ENCODE measurements around the gene PCDH15.

The PCDH15 gene

DNA sequence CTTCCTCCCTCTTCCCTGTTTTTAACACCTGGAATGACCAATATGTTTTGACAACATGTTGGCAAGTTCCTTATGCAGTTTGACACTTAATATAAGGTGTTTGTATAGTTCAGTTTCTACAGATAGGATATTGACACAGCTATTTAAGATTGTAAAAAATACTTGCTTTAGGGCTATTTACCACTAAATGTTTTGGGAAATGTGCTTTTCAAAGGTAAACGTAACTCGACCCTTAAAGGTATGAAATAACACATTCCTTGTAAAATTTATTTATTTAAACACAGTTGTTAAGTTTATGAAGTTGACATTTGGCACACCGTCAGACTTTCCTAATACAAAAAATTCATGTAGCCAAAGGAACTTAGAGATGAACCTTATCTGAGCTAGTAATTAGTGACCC is 817.6 kb downstream of the PCDH15 start:
- no peak overlapping the region for H3K4me3 ChIP-seq (ENCODE audit: low read depth, low read length)
- DNase-seq (ENCODE audit: low read depth): no peak
- TF ChIP-seq, protein P1, sequence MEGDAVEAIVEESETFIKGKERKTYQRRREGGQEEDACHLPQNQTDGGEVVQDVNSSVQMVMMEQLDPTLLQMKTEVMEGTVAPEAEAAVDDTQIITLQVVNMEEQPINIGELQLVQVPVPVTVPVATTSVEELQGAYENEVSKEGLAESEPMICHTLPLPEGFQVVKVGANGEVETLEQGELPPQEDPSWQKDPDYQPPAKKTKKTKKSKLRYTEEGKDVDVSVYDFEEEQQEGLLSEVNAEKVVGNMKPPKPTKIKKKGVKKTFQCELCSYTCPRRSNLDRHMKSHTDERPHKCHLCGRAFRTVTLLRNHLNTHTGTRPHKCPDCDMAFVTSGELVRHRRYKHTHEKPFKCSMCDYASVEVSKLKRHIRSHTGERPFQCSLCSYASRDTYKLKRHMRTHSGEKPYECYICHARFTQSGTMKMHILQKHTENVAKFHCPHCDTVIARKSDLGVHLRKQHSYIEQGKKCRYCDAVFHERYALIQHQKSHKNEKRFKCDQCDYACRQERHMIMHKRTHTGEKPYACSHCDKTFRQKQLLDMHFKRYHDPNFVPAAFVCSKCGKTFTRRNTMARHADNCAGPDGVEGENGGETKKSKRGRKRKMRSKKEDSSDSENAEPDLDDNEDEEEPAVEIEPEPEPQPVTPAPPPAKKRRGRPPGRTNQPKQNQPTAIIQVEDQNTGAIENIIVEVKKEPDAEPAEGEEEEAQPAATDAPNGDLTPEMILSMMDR (IDR thresholded peaks at IDR 0.05; ENCODE audit: low read depth, low read length, missing control alignments): no peak

DNA sequence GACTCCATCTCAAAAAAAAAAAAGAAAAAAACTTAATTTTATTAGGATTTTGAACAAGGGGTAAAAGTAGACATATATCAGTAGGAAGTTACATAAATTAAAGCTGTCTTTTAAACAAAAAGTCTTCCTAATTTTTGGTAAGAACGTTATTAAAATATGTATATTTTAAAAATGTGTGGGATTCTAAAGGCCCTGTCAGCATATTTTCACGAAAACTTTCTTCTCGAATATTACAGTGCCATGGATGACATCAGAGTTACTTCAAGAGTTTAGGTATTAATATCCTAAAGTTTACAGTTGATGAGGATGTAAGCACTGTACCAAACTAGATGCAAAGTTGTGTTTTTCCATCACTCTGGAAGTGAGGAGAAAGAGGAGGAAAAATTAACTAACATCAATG is 820.8 kb downstream of the PCDH15 start:
- TF ChIP-seq, protein P1 (IDR thresholded peaks at IDR 0.05; ENCODE audit: low read depth, low read length, missing control alignments): no peak
- DNase-seq (ENCODE audit: low read depth): no peak
- H3K4me3 ChIP-seq (ENCODE audit: low read depth, low read length): no peak overlapping the region

- TF ChIP-seq, protein P1 (IDR thresholded peaks at IDR 0.05; ENCODE audit: low read depth, low read length, missing control alignments): no peak
- no peak for DNase-seq (ENCODE audit: low read depth)
- H3K4me3 ChIP-seq (ENCODE audit: low read depth, low read length): no peak overlapping the region
Observed at GRCh38 chr10:53978301-53978700, 822.7 kb downstream of the PCDH15 start.

- no peak overlapping the region for H3K4me3 ChIP-seq (ENCODE audit: low read depth, low read length)
- no peak for DNase-seq (ENCODE audit: low read depth)
- TF ChIP-seq, protein P1 (IDR thresholded peaks at IDR 0.05; ENCODE audit: low read depth, low read length, missing control alignments): no peak
Observed at GRCh38 chr10:53977267-53977666, 823.8 kb downstream of the PCDH15 start.

DNA sequence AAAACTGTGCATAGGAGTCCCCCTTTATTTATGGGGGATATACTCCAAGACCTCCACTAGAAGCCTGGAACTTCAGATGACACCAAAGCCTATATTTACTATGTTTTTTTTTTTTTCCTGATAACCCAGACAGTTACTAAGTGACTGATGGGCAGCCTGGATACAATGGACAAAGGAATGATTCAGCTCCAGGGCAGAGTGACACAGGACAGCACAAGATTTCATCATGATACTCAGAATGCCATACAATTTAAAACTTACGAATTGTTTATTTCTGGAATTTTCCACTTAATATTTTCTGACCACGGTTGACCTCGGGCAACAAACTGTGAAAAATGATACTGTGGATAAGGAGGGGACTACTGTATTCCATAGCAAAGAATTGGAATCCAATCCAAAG is 843.6 kb downstream of the PCDH15 start:
- TF ChIP-seq, protein P1 (IDR thresholded peaks at IDR 0.05; ENCODE audit: low read depth, low read length, missing control alignments): no peak
- no peak for DNase-seq (ENCODE audit: low read depth)
- H3K4me3 ChIP-seq (ENCODE audit: low read depth, low read length): no peak overlapping the region

GRCh38 chr10:53955091-53955490 is 845.9 kb downstream of the PCDH15 start:
- no peak overlapping the region for H3K4me3 ChIP-seq (ENCODE audit: low read depth, low read length)
- TF ChIP-seq, protein P1 (IDR thresholded peaks at IDR 0.05; ENCODE audit: low read depth, low read length, missing control alignments): no peak
- no peak for DNase-seq (ENCODE audit: low read depth)
